D341Med (cell line): ENCODE results near the gene RNF8.
A peak's percentile ranks its signal among the peaks of the same experiment; 100 is the strongest.
"Not testable (repeated sequence)": the region's sequence is repeated elsewhere in the genome, so short reads cannot be mapped to it uniquely, and the experiment has no call there.

Experiments
- DNase-seq: peaks from one replicate; pipeline ENCODE4 v3.0.0; 2012; ENCODE audit warnings: low spot score

RNF8 gene

GRCh38 chr6:37321516-37322415, 32.0 kb upstream of the RNF8 start:
- DNase-seq = no peak

- DNase-seq = peak; percentile 50
These were observed 30.2 kb upstream of the RNF8 start for GRCh38 chr6:37323580-37323979.

- no peak for DNase-seq
These were observed 29.4 kb upstream of the RNF8 start for GRCh38 chr6:37324131-37325033.

- not testable (repeated sequence) for DNase-seq
These were observed 23.4 kb upstream of the RNF8 start for GRCh38 chr6:37330345-37330744.

- DNase-seq = no peak
These were observed 22.7 kb upstream of the RNF8 start for GRCh38 chr6:37331047-37331446.

- DNase-seq = no peak
These were observed 20.9 kb upstream of the RNF8 start for GRCh38 chr6:37332894-37333293.

GRCh38 chr6:37334047-37334446, 19.7 kb upstream of the RNF8 start:
- DNase-seq = no peak

GRCh38 chr6:37338317-37338716, 15.5 kb upstream of the RNF8 start:
- DNase-seq = not testable (repeated sequence)

GRCh38 chr6:37338745-37339255, 15.0 kb upstream of the RNF8 start:
- no peak for DNase-seq

- no peak for DNase-seq
These were observed 13.8 kb upstream of the RNF8 start for GRCh38 chr6:37339741-37340638.

- no peak for DNase-seq
These were observed 13.2 kb upstream of the RNF8 start for GRCh38 chr6:37340639-37340943.

- no peak for DNase-seq
These were observed 10.5 kb upstream of the RNF8 start for GRCh38 chr6:37343248-37343647.

GRCh38 chr6:37344308-37344707, 9.5 kb upstream of the RNF8 start:
- DNase-seq = no peak

- DNase-seq = not testable (repeated sequence)
These were observed 8.0 kb upstream of the RNF8 start for GRCh38 chr6:37345804-37346203.

- no peak for DNase-seq
These were observed 6.6 kb upstream of the RNF8 start for GRCh38 chr6:37347177-37347576.

GRCh38 chr6:37347670-37348111, 6.1 kb upstream of the RNF8 start:
- no peak for DNase-seq

- DNase-seq = no peak
These were observed 2.8 kb upstream of the RNF8 start for GRCh38 chr6:37351027-37351426.

- DNase-seq = no peak
These were observed 1.4 kb upstream of the RNF8 start for GRCh38 chr6:37352384-37352783.

- DNase-seq = peak; percentile 60
These were observed 972 bp downstream of the RNF8 start for GRCh38 chr6:37354526-37355384.

GRCh38 chr6:37357288-37357687, 3.5 kb downstream of the RNF8 start:
- DNase-seq = no peak

GRCh38 chr6:37357860-37358259, 4.1 kb downstream of the RNF8 start:
- no peak for DNase-seq
